Measurements from ENCODE around the gene TMEM154.

DNA sequence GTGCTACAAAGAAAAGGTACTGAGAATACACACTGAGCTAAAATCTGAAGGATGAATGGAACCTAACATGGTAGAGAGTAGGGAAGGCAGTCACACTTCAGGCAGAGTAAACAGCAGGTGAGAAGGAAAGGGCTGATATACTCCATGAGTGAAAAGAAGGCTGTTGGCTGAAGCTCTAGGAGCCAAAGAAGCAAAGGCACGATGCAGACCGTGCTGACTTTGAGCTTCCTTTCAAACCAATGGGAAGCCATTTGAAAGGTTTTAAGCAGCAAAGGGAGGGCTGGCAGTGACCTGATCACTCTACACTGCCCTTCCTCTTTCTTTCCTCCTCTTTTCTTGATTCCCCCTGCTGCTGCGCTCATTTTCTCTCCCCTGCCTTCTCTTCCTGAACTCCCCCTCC is 66.4 kb downstream of the TMEM154 start:
- TF ChIP-seq, protein P1, sequence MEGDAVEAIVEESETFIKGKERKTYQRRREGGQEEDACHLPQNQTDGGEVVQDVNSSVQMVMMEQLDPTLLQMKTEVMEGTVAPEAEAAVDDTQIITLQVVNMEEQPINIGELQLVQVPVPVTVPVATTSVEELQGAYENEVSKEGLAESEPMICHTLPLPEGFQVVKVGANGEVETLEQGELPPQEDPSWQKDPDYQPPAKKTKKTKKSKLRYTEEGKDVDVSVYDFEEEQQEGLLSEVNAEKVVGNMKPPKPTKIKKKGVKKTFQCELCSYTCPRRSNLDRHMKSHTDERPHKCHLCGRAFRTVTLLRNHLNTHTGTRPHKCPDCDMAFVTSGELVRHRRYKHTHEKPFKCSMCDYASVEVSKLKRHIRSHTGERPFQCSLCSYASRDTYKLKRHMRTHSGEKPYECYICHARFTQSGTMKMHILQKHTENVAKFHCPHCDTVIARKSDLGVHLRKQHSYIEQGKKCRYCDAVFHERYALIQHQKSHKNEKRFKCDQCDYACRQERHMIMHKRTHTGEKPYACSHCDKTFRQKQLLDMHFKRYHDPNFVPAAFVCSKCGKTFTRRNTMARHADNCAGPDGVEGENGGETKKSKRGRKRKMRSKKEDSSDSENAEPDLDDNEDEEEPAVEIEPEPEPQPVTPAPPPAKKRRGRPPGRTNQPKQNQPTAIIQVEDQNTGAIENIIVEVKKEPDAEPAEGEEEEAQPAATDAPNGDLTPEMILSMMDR (tag by site-specific recombination; IDR thresholded peaks at IDR 0.05) = no peak
- no peak for TF ChIP-seq ZNF449 (tag by site-specific recombination; IDR thresholded peaks at IDR 0.05)
- TF ChIP-seq KLF1 (tag by site-specific recombination; IDR thresholded peaks at IDR 0.05) = no peak
- TF ChIP-seq HIC1 (tag by site-specific recombination; IDR thresholded peaks at IDR 0.05) = no peak
- no peak for TF ChIP-seq ZNF292 (tag by site-specific recombination; IDR thresholded peaks at IDR 0.05; ENCODE audit: borderline replicate concordance, low read depth)
- no peak for TF ChIP-seq ZNF777 (tag by site-specific recombination; IDR thresholded peaks at IDR 0.05; ENCODE audit: borderline replicate concordance)
- no peak for TF ChIP-seq ZNF138 (tag by site-specific recombination; IDR thresholded peaks at IDR 0.05; ENCODE audit: borderline replicate concordance)
- no peak for TF ChIP-seq ZNF623 (tag by site-specific recombination; IDR thresholded peaks at IDR 0.05)
- no peak for TF ChIP-seq ZSCAN30 (tag by site-specific recombination; IDR thresholded peaks at IDR 0.05)
- TF ChIP-seq ZNF155 (tag by site-specific recombination; IDR thresholded peaks at IDR 0.05) = no peak
- no peak for TF ChIP-seq ZBTB7A (tag by site-specific recombination; IDR thresholded peaks at IDR 0.05; ENCODE audit: low read depth)
